GM18499 (cell line): ENCODE results near the gene GRM8.

ENCODE experiments used
- ATAC-seq: cut with Tn5 transposase; IDR thresholded peaks from one replicate; pipeline ENCODE4 v1.9.1; 2021; ENCODE audit warnings: moderate number of reproducible peaks; ENCODE audit not compliant: insufficient read depth, unreplicated experiment

GRM8 gene

DNA sequence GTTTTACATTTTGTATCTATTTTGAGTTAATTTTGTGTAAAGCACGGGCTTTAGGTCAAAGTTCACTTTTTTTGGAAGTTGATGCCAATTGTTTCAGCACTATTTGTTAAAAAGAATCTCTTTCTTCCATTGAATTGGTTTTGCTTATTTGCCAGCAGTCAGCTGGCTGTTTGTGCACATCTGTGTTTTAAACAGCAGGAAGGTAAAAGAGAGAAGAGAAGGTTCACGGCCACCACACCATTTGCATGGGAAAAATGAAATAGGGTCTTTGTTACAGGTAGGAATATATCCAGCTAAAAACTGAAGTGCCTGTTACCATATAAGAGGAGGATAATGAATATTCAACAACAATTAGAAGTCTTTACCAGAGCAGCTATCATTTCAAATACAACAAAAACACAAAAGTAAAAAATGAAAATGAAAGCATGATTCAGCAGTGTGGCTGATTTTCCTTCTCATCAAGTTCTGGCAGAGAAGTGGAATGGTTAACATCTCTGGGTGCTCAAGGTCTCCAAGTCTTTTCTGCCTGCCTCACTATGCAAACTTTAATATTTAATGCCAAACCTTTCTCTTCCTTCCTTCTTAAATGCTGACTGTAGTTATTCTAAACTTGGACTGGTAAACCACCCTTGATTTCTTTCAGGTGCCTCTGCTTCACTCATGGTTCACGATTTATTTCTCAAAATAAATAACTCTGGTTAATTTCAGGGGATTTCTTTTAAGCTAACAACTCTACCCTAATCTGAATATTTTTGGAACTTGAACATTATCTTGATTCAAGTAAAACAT, 841.5 kb downstream of the GRM8 start:
- no peak for ATAC-seq

DNA sequence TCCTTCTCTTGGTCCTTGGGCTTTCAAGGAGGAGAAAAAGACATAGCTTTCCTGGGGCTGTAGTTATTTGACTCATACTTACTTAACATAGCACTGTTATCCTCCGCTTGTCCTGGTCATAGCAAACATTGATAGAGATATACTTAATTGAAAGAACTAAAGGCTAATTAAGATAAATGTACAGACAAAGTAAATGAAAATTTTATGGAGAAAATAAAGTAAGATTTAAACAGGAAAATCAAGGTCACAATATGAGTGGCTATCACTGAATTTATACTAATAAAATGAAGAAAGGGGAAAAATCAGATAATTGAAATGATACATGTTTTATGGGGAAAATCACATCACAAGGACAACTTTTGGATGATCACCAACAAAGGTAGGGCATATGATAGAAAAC, 849.7 kb downstream of the GRM8 start:
- no peak for ATAC-seq

DNA sequence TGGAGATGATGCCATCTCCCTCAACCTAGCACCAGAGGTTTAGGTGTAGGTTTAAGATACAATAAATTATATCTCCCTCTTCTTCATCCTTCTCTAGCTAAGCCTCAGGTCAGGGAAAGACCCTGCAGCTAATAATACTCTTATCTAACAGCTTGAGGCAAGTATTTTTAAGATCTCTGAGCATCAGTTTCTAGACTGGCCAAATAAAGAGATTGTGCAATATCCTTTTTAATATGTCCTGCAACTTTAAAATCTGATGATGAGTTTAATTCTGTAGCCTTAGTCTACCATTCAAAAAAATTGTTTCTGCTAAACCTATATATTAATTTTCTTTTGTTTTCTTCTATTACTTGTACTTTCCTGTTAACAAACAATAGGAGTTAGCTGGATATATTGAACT, 850.8 kb downstream of the GRM8 start:
- ATAC-seq, result no peak

DNA sequence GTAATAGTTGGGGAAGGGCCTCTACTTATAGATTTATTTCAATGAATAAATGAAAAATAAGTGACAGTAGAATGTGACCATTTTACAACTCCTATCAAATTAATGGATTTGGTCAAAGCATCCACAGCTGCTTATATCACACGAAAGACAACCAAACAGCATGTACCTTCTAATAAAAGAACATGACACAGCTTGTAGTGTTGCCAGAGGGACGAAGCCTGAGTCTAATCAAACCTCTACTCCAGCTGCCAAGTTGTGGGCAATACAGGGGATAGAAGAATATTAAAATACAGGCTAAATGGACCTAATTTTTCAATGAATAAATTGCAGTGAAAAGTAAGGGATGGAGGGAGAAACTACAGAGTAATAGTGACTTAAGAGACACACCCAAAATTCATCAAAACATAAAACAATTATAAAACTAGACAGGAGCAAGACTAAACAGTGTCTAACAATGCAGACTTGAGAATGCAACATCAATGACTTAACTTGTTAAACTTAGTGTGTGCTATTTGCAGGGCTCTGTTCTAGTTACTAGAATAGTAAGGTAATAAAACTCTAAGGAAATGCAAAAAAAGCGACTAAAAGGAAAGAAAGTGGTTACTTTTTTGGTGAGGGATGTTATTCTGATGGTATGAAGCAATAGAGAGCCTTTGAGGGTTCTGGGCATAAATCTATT, 853.8 kb downstream of the GRM8 start:
- ATAC-seq, result no peak

DNA sequence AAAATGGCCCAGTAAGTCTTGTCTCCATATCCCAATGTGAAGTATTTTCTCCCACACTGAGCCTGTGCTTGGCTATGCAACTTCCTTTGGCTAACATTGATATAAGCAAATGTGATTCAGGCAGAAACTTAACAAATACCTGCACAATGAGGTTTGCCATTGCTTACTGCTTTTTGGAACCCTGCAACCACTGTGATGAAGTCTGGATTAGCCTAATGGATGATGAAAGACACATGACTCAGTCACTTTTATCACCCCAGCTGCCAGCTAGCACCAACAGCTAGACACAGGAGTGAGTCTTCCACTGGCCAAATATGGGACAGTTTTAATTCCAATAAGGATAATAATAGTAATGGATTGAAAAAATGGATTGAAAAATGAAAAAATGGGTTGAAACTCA, 854.5 kb downstream of the GRM8 start:
- no peak for ATAC-seq

DNA sequence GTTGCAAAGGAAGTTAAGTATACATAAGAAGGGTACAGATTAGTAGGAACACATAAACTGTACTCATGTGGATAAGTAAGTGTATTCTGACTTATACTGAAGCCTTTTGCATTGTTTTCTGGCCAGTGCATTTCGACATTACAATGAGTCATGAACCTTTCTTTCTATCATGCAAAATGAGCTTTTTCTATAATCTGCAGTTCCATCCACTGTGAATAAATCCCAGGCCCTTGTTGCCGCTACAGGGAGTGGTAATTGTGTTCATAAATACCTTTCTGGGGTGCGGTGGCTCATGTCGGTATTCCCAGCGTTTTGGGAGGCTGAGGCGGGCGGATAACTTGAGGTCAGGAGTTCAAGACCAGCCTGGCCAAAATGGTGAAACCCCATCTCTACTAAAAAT, 858.3 kb downstream of the GRM8 start:
- no peak for ATAC-seq
